Ovary (tissue), 9 donors: ENCODE measurements around the gene EMILIN2. TPM values are rescaled to one million over a fixed set of nuclear protein-coding genes. Genes with fewer than 3 reads are reported as not detected.
"Not testable (repeated sequence)": the region's sequence is repeated elsewhere in the genome, so short reads cannot be mapped to it uniquely, and the experiment has no call there.

Experiments
- DNase-seq, 5 donors: peaks; one replicate each; pipeline ENCODE4 v3.0.0-alpha.2; 2019 to 2020
- H3K27ac ChIP-seq, 2 donors: fragments of 200-600 bp; one replicate each; pipeline versions ENCODE4 v1.5.1 to v1.8.0; 2019 to 2022
- H3K27me3 ChIP-seq: fragments of 200-600 bp; one replicate; pipeline ENCODE4 v1.8.0; 2022
- H3K36me3 ChIP-seq: fragments of 200-600 bp; sonication (generic); one replicate; pipeline ENCODE4 v1.5.1; 2019
- H3K4me1 ChIP-seq: one replicate; pipeline ENCODE4 v1.8.1; 2013; ENCODE audit warnings: mild to moderate bottlenecking, moderate library complexity; ENCODE audit not compliant: insufficient read depth
- H3K4me3 ChIP-seq: fragments of 200-600 bp; sonication (generic); one replicate; pipeline ENCODE4 v1.5.1; 2017
- H3K9me3 ChIP-seq, 2 donors: fragments of 200-600 bp in 1 of 2; sonication (generic) in 1 of 2; one replicate each; pipeline versions ENCODE4 v1.5.1 to v1.8.1; 2013 to 2019; ENCODE audit warnings: mild to moderate bottlenecking in 1 of 2, moderate library complexity in 1 of 2
- EP300 ChIP-seq: sonication (generic); formaldehyde crosslinking; IDR thresholded peaks from one replicate; pipeline ENCODE4 v1.6.1; 2017; ENCODE audit warnings: antibody characterized with exemption
- POLR2A ChIP-seq: fragments of 450-650 bp; IDR thresholded peaks from one replicate; pipeline ENCODE4 v1.6.1; 2017; ENCODE audit warnings: antibody characterized with exemption, mild to moderate bottlenecking, moderate library complexity
- WGBS, 3 donors: extraction: QIAGEN DNeasy Blood & Tissue Kit in 1 of 3; methylation state at CpG; one replicate each; pipeline versions ENCODE4 v1.1.5 to v1.1.7; 2013 to 2017; 5-methylcytosine and 5-hydroxymethylcytosine counted together
- intact Hi-C, 4 donors: fragments of 100-400 bp; cut with DNase I; formaldehyde crosslinking; loops; one replicate each; pipeline versions ENCODE4 v1.11.0 to v1.15.1; 2022 to 2023
- polyA plus RNA-seq, 2 donors: library from polyadenylated mRNA; stranded (reverse); fragments of 200-250 nt in 1 of 2; fragments of 350-450 nt in 1 of 2; fragmentation: Illumina TruSeq in 1 of 2; extraction: RNeasy Lipid Tissue Mini Kit (QIAGEN cat#74804) in 1 of 2; gene quantifications; one replicate each; pipeline ENCODE4 v1.2.3, GENCODE V29; 2013 to 2014
- total RNA-seq, 7 donors: library from RNA; depleted of rRNA in 2 of 7; stranded (reverse); fragments of >200 nt in 2 of 7; fragmentation: NEBNext Ultra II Directional in 3 of 7; extraction: Animal tissue kit (Norgen Biotek cat#: 25700) in 3 of 7; gene quantifications; one replicate each; pipeline versions ENCODE4 v1.1.0 to v1.2.4, GENCODE V29; 2016 to 2023
- TF ChIP-seq, protein P1 (sequence below), 3 donors: fragments of 450-650 bp in 2 of 3; fragments of 200-600 bp in 1 of 3; IDR thresholded peaks; one replicate each; pipeline versions ENCODE4 v1.5.1 to v1.8.0; 2016 to 2022; ENCODE audit warnings: antibody characterized with exemption in 3 of 3, mild to moderate bottlenecking in 1 of 3
- donor health status: DM: no; HTN: no; CAD: no; lungs with moderate emphysema.
- donor health status: DM: no; HTN: no; CAD: no.
- donor health status: Bipolar disorder and iron deficiency.
- donor health status: DM: yes; HTN: yes; CAD: no.
- donor health status: DM: no; HTN: no; CAD: no.
- donor health status: DM: yes; HTN: yes; CAD: no.

Gene EMILIN2
- total and polyA plus RNA-seq, 9 donors: 16.5 to 40.4 (median 34.3) TPM

- H3K27ac ChIP-seq: no peak overlapping the region
- intact Hi-C loops: loop anchor here in 1 of 4 donors (10.0 kb wide), 1 partner anchor 54 kb away; no protein-coding TSS in a partner anchor
- TF ChIP-seq EP300 (no peak), POLR2A (no peak)
- TF ChIP-seq, protein P1, sequence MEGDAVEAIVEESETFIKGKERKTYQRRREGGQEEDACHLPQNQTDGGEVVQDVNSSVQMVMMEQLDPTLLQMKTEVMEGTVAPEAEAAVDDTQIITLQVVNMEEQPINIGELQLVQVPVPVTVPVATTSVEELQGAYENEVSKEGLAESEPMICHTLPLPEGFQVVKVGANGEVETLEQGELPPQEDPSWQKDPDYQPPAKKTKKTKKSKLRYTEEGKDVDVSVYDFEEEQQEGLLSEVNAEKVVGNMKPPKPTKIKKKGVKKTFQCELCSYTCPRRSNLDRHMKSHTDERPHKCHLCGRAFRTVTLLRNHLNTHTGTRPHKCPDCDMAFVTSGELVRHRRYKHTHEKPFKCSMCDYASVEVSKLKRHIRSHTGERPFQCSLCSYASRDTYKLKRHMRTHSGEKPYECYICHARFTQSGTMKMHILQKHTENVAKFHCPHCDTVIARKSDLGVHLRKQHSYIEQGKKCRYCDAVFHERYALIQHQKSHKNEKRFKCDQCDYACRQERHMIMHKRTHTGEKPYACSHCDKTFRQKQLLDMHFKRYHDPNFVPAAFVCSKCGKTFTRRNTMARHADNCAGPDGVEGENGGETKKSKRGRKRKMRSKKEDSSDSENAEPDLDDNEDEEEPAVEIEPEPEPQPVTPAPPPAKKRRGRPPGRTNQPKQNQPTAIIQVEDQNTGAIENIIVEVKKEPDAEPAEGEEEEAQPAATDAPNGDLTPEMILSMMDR (IDR thresholded peaks at IDR 0.05): no peak
- H3K27me3 ChIP-seq: no peaks in the 10 kb centered on the region
- H3K4me3 ChIP-seq: no peak overlapping the region
- WGBS, 3 donors: 93 to 99% (median 98%) methylated on average over 2 of the region's 2 CpGs
- no peaks in the 10 kb centered on the region for H3K9me3 ChIP-seq
- H3K36me3 ChIP-seq: no peaks in the 10 kb centered on the region
- peaks cover 4% of the 10 kb centered on the region for H3K4me1 ChIP-seq
- DNase-seq: no peak
Measured at GRCh38 chr18:2850816-2851215, 4.0 kb downstream of the EMILIN2 start.

DNA sequence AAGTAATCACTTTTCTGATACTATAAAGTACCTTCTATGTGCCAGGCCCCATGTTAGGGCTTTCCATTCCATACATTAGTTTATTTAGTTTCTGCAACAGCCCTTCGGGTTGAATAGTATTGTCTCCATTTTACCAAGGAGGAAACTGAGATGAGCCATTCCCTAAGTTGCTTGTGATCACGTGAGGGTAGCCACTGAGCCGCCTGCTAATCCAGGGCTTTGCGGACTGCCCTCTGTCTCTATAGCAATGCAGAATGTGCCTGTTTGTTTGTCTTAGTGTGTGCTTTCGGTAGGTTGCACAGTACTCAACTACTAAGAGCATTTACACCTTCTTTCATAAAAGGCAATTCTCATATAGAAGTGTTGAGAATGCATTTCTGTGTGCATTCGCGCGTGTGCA, 5.0 kb downstream of the EMILIN2 start:
- WGBS, 3 donors: 93 to 97% (median 94%) methylated on average over 8 of the region's 8 CpGs
- no peak overlapping the region for H3K4me3 ChIP-seq
- no peaks in the 10 kb centered on the region for H3K27me3 ChIP-seq
- DNase-seq: no peak
- no peak overlapping the region for H3K27ac ChIP-seq
- no peak for TF ChIP-seq POLR2A
- no peaks in the 10 kb centered on the region for H3K36me3 ChIP-seq
- intact Hi-C loops: loop anchor here in 1 of 4 donors (10.0 kb wide), 1 partner anchor 53 kb away; no protein-coding TSS in a partner anchor
- peaks cover 9% of the 10 kb centered on the region for H3K4me1 ChIP-seq
- H3K9me3 ChIP-seq: no peaks in the 10 kb centered on the region

- DNase-seq, H3K9me3 ChIP-seq, H3K27me3 ChIP-seq, H3K4me1 ChIP-seq, H3K36me3 ChIP-seq, H3K4me3 ChIP-seq, H3K27ac ChIP-seq: not testable (repeated sequence)
- intact Hi-C loops: loop anchor here in 1 of 4 donors (10.0 kb wide), 1 partner anchor 52 kb away; no protein-coding TSS in a partner anchor
- WGBS, 3 donors: 94 to 95% (median 95%) methylated on average over 12 of the region's 12 CpGs
Measured at GRCh38 chr18:2852460-2852859, 5.7 kb downstream of the EMILIN2 start.

DNA sequence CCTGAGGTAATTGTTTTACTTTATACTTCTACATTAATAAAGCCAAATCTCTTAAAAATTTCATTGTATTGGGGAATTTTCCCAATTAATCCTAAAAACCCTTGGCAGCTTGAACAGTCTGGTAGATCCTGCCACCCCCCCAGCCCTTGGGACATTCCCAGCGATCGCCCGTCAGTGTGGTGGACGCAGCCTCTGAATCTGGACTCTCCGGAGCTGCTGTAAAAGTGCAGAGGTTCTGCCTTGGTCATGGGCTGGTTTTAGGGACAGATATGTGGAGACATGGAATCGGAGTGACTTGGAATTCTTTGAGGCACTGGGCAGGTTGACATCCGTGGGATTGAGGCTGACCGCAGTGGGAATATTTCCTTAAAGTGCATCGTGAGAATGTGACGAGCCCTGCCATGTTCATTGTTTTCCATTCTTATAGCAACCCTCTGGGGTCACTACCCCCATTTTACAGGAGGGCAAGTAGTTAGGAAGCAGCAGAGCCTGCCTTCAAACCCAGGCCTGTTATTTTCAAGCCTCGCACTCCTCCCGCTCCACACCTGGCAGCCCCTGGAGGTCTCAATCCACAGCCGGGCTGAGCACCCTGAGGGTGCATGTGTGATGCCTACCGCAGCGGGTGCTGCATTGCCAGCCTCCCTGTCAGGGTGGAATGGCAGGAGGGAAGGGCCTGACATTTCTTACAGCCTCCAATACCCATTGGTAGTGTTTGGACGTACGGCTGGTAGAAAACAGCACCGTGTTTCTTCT, 6.5 kb downstream of the EMILIN2 start:
- no peaks in the 10 kb centered on the region for H3K36me3 ChIP-seq
- H3K9me3 ChIP-seq: no peaks in the 10 kb centered on the region
- H3K27me3 ChIP-seq: no peaks in the 10 kb centered on the region
- H3K27ac ChIP-seq: peak overlapping the region; percentile 56 to 71
- 94 to 96% (median 95%) methylated on average over 18 of the region's 18 CpGs for WGBS, 3 donors
- H3K4me3 ChIP-seq: no peak overlapping the region
- TF ChIP-seq, protein P1 (IDR thresholded peaks at IDR 0.05): no peak
- no peak for TF ChIP-seq POLR2A
- TF ChIP-seq EP300: no peak
- intact Hi-C loops: loop anchor here in 1 of 4 donors (10.0 kb wide), 1 partner anchor 51 kb away; no protein-coding TSS in a partner anchor
- DNase-seq: no peak
- peaks cover 7% of the 10 kb centered on the region for H3K4me1 ChIP-seq

GRCh38 chr18:2853926-2854664, 7.3 kb downstream of the EMILIN2 start:
- intact Hi-C loops: loop anchor here in 1 of 4 donors (10.0 kb wide), 1 partner anchor 51 kb away; no protein-coding TSS in a partner anchor
- no peaks in the 10 kb centered on the region for H3K9me3 ChIP-seq
- peaks cover 7% of the 10 kb centered on the region for H3K4me1 ChIP-seq
- TF ChIP-seq EP300 (no peak), POLR2A (no peak)
- TF ChIP-seq, protein P1 (IDR thresholded peaks at IDR 0.05): no peak
- peak in 1 of 5 donors; percentile 51 for DNase-seq
- H3K4me3 ChIP-seq: no peak overlapping the region
- no peaks in the 10 kb centered on the region for H3K36me3 ChIP-seq
- no peaks in the 10 kb centered on the region for H3K27me3 ChIP-seq
- 33 to 42% (median 41%) methylated on average over 7 of the region's 7 CpGs for WGBS, 3 donors
- H3K27ac ChIP-seq: peak overlapping the region; percentile 56 to 71
